Measurements from ENCODE around the gene FBXO9.

GRCh38 chr6:53095716-53096115 is 30.5 kb downstream of the FBXO9 start:
- TF ChIP-seq CTCF (IDR thresholded peaks at IDR 0.05; ENCODE audit: insufficient read depth, low read depth, low read length): no peak
- TF ChIP-seq EZH2 (IDR thresholded peaks at IDR 0.05; ENCODE audit: insufficient read depth, low read length): no peak
